NT2/D1 (cell line): ENCODE data around the gene MBNL2.

Experiments
- SUZ12 ChIP-seq: IDR thresholded peaks from 2 replicates; pipeline ENCODE4 v1.6.1; 2011; ENCODE audit not compliant: insufficient read length, insufficient read depth; ENCODE audit errors: extremely low read depth
- ZNF274 ChIP-seq: IDR thresholded peaks from 2 replicates; pipeline ENCODE4 v1.6.1; 2011; ENCODE audit warnings: mild to moderate bottlenecking, low read depth, low read length

DNA sequence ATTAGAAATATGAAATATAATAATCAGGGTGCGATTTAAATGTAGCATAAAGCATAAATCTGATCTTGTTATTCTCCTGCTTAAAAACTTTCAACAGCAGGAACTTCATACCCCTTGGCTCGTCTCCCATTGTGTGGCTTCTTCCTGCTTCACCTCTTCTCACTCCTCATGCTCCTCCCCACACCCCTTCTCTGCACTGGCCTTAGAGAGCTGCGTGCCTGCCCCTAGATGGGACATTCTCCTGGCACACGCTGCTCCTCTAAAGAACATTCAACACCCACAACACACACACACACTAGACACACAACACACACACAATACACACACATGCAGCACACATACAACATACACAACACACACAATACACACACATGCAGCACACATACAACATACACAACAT lies 107.2 kb downstream of the MBNL2 start:
- TF ChIP-seq SUZ12 (no peak), ZNF274 (no peak)
